ENCODE results near the gene MBNL2. TPM values are rescaled to one million over a fixed set of nuclear protein-coding genes. Genes with fewer than 3 reads are reported as not detected.
A peak's percentile ranks its signal among the peaks of the same experiment; 100 is the strongest.

Gene MBNL2
- polyA plus RNA-seq, 1 experiment = 44.0 TPM

DNA sequence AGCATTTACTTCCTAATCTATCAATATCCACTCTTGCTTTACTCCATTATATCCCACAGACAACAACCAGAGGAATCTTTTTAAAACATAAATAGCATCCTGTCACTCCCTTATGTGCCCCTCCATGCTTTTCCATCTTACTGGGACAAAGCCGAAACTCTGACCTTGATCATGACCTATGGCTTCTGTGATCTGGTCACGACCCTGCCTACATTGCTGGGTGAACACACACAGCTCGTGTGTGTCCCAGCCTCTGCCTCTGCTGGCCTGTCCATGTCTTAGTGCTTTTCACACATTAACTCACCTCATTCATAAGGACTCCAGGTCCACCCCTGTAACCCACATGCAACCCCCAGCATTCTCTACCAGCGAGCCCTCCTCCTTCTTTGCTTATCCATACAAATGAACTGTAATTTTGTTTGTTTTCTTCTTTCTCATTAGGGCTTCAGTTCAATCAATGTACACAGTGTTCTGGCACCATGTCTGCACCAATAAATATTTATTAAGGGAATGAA lies 115.9 kb downstream of the MBNL2 start:
- ChIA-PET CTCF (no interaction called here), POLR2A (no interaction called here)
- H3K9me3 ChIP-seq (ENCODE audit: control insufficient read depth, insufficient read depth, low read length) = no peaks in the 10 kb centered on the region
- no peak overlapping the region for H3K4me3 ChIP-seq (ENCODE audit: low read depth, low read length)
- TF ChIP-seq, protein P1, sequence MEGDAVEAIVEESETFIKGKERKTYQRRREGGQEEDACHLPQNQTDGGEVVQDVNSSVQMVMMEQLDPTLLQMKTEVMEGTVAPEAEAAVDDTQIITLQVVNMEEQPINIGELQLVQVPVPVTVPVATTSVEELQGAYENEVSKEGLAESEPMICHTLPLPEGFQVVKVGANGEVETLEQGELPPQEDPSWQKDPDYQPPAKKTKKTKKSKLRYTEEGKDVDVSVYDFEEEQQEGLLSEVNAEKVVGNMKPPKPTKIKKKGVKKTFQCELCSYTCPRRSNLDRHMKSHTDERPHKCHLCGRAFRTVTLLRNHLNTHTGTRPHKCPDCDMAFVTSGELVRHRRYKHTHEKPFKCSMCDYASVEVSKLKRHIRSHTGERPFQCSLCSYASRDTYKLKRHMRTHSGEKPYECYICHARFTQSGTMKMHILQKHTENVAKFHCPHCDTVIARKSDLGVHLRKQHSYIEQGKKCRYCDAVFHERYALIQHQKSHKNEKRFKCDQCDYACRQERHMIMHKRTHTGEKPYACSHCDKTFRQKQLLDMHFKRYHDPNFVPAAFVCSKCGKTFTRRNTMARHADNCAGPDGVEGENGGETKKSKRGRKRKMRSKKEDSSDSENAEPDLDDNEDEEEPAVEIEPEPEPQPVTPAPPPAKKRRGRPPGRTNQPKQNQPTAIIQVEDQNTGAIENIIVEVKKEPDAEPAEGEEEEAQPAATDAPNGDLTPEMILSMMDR (IDR thresholded peaks at IDR 0.05; ENCODE audit: low read depth, low read length) = no peak
- H3K27ac ChIP-seq (ENCODE audit: low read depth, low read length) = no peak overlapping the region
- DNase-seq (ENCODE audit: low read depth, low spot score) = no peak
- H3K27me3 ChIP-seq (ENCODE audit: control insufficient read depth, insufficient read depth, low read length) = no peaks in the 10 kb centered on the region

DNA sequence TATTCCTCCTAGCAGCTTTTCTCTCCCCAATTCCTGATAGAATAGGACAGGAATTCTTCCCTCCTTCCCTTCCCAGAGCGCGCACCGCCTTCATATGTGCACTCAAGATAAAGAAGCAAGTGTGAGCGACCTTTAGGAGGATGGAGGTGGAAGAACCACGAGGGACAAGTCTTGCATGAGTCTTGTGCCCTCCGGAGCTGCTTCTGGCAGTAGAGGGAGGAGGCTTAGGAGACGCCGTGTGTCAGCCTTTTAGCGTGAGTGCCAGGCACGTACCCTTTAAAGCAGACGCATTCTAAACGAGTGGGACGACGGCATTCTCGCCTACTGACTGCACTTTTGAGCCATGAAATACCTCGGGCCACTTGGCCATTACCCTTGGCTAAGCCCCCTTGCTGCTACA lies 116.4 kb downstream of the MBNL2 start:
- no peaks in the 10 kb centered on the region for H3K27me3 ChIP-seq (ENCODE audit: control insufficient read depth, insufficient read depth, low read length)
- CTCF ChIA-PET = no interaction called here
- TF ChIP-seq, protein P1 (IDR thresholded peaks at IDR 0.05; ENCODE audit: low read depth, low read length) = no peak
- DNase-seq (ENCODE audit: low read depth, low spot score) = no peak
- no peaks in the 10 kb centered on the region for H3K9me3 ChIP-seq (ENCODE audit: control insufficient read depth, insufficient read depth, low read length)
- no peak overlapping the region for H3K4me3 ChIP-seq (ENCODE audit: low read depth, low read length)
- POLR2A ChIA-PET = no interaction called here
- H3K27ac ChIP-seq (ENCODE audit: low read depth, low read length) = no peak overlapping the region

- CTCF ChIA-PET = no interaction called here
Observed at GRCh38 chr13:97339019-97339987, 117.2 kb downstream of the MBNL2 start.

GRCh38 chr13:97339988-97340749 lies 118.0 kb downstream of the MBNL2 start:
- CTCF ChIA-PET = interaction anchor here (5.4 kb wide), 1 partner anchor 230 kb away, joined by 73 read pairs; no protein-coding TSS in a partner anchor
- Histone ChIP-seq H3K4me3 (ENCODE audit: low read depth, low read length) (no peak overlapping the region), H3K27me3 (ENCODE audit: control insufficient read depth, insufficient read depth, low read length) (no peaks in the 10 kb centered on the region), H3K27ac (ENCODE audit: low read depth, low read length) (peak overlapping the region; percentile 71), H3K9me3 (ENCODE audit: control insufficient read depth, insufficient read depth, low read length) (no peaks in the 10 kb centered on the region)
- TF ChIP-seq, protein P1 (IDR thresholded peaks at IDR 0.05; ENCODE audit: low read depth, low read length) = no peak
- POLR2A ChIA-PET = interaction anchor here (0.8 to 1.1 kb wide), 2 partner anchors 12 to 287 kb away, joined by 4 to 15 read pairs; no protein-coding TSS in a partner anchor
- DNase-seq (ENCODE audit: low read depth, low spot score) = no peak

More at GRCh38 chr13:97339019-97339987, 117.2 kb downstream of the MBNL2 start:
- H3K4me3 ChIP-seq (ENCODE audit: low read depth, low read length) = peak overlapping the region; percentile 15
- DNase-seq (ENCODE audit: low read depth, low spot score) = peak; percentile 95
- peak overlapping the region; percentile 71 for H3K27ac ChIP-seq (ENCODE audit: low read depth, low read length)
- POLR2A ChIA-PET = interaction anchor here (0.6 to 1.1 kb wide), 5 partner anchors 11 to 288 kb away, joined by 3 to 15 read pairs (median 4); partner anchors contain the start of gene MBNL2
- no peaks in the 10 kb centered on the region for H3K27me3 ChIP-seq (ENCODE audit: control insufficient read depth, insufficient read depth, low read length)
- no peaks in the 10 kb centered on the region for H3K9me3 ChIP-seq (ENCODE audit: control insufficient read depth, insufficient read depth, low read length)
- TF ChIP-seq, protein P1 (IDR thresholded peaks at IDR 0.05; ENCODE audit: low read depth, low read length) = no peak
